ENCODE results near the gene RPL12.
A peak's percentile ranks its signal among the peaks of the same experiment; 100 is the strongest.

RPL12 gene

GRCh38 chr9:127450830-127451607 is at the start of gene RPL12, which contains the start of gene LRSAM1:
Gene RPL12, minus strand, starts transcription at chr9:127451406. Its CDS starts 89 bp downstream, at chr9:127451317.
Gene LRSAM1, plus strand, starts transcription at chr9:127451510. Its CDS starts 3,018 bp downstream, at chr9:127454528.
- peak; percentile 94 for DNase-seq

DNA sequence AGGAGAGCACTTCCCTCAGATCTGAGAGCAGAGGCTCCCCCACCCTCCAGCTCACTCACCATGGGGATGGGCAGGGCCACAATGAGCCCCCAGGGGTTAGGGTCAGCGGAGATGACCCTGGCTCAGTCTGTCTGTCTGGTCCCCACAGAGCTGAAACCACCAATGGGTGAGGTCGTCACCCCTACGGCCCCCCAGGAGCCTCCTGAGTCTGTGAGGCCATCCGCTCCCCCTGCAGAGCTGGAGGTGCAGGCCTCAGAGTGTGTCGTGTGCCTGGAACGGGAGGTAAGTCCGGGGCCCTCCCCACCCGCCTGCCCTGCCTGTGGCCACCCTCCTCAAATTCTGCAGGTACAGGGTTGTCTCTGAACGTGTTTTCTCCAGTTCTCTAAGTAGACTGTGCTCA is 49.7 kb upstream of the RPL12 start:
- DNase-seq = no peak

DNA sequence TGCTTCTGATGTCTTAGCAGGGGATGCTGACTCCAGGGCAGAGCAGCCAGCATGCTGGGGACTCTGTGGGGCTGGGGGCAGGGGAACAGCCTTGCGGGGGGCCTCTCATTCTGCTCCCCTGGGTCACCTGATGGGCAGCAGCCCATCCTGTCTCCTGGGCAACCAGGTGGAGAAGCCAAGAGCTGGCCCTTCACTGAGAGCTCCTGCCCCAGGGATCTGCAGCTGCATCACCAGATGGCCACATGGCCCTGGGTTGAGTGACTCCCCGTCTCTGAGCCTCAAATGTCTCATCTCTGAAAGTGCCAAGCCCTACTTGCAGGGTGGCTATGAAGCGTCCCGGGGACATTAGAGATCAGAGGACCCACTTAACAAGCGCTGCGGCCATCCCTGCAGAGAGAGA is 49.2 kb upstream of the RPL12 start:
- DNase-seq = no peak

- DNase-seq = no peak
These were observed 47.1 kb upstream of the RPL12 start for GRCh38 chr9:127498298-127498697.

- no peak for DNase-seq
These were observed 46.6 kb upstream of the RPL12 start for GRCh38 chr9:127497656-127498290.

DNA sequence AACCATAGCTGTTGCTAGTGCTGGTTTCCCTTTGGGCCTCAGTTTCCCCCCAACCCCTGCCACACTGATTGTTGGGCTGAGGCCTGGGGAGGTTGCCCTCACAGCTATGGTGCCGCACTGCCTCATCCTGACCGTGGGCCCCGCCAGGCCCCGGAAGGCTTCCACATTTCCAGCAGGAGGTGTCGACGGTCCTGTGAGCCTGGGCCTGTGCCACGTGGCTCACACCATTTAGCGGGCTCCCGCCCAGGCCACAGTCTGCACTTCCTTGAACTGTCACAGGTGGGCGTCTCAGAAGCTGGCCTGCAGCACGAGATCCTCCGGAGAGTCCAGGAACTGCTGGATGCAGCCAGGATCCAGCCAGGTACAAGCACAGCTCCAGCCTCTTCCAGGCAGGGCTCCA is 45.8 kb upstream of the RPL12 start:
- no peak for DNase-seq

DNA sequence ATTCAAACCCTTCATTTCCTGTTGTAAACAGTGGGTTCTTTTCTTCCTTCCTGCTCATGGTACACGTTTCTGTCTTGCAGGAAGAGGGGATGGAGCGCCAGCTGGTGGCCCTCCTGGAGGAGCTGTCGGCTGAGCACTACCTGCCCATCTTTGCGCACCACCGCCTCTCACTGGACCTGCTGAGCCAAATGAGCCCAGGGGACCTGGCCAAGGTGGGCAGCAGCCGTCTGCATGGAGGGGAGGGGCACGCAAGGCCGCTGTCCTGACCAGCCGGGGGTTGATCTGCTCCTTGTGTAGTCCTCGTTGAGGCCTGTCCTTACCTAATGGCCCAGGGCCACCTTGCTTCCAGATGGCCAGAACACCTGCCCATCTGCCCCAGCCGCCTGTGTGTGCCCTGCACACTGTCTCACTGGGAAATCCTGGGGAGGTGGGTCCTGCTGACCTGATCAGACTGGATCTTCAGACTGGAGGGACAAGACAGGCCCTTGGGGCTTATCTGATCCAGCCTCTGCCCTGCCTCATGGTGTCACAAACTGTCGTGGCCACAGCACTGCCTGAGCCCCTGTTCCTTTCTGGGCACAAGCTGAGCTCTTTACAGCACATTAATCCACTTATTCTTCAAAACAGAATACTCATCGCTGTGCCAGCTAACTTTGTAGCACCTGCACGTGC is 44.8 kb upstream of the RPL12 start:
- DNase-seq = no peak

DNA sequence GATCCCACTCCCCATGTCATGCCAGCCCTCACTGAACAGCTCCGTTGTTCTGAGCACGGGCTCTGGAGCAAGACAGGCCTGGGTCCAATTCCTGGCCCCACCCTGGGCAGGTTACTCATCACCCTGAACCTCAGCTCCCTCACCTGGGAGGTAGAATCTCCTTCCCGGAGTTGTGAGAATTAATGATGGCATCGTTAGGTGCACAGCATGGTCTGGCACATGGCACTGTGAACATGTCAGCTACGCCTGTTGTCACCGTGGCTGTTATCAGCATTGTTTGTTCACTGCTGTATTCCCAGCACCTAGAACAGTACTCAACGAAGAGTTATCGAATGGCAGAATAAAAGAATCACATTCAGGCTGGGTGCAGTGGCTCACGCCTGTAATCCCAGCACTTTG is 43.1 kb upstream of the RPL12 start:
- DNase-seq = no peak

DNA sequence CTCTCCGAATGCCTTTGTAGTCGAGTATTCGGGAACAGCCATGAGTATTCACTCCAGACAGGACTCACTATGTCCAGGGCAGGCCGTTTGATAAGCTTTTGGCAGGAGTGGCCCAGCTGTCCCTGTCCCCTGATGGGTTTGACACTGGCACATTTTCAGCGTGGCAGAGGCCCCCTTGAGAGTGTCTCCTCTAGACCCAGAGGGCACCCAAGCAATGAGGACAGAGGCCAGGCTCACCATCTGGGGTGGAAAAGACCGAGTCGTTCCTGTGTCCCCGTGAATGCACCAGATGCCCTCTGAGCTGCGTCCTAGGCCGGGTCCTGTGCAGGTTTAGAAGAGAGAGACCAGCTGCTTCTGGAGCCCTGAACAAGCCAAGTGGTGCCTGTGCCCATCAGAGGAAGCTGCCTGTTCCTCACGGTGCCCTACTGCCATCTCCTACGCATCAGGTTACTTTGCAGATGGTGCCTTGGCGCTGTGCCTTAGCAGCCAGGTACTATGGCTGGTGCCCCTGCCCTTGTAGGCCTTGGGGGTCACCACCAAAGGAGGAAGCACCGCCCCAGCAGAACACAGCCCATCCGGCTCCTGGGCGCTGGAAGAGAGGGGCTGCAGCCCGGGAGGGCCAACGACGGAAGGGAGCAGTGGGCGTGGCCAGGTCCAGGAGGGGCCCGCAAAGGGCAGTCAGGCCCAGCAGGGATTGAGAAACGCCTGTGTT is 42.5 kb upstream of the RPL12 start:
- DNase-seq = no peak

DNA sequence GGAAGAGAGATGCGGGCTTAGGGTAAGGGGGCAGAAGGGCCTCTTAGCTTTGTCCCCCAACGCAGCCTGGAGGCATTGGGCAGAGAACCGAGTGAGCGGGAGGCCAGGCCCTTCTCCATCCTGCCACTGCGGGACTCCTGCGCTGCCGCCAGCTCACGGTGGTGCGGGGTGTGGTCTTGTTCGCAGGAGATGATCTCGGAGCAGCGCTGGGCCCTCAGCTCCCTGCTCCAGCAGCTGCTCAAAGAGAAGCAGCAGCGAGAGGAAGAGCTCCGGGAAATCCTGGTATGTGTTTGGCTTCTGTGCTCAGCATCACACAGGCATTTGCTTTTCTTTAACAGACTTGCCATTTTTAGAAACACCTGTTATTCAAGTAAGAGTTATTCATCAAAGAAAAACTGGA is 41.4 kb upstream of the RPL12 start:
- DNase-seq = no peak

GRCh38 chr9:127491516-127491915 is 40.3 kb upstream of the RPL12 start:
- DNase-seq = no peak

DNA sequence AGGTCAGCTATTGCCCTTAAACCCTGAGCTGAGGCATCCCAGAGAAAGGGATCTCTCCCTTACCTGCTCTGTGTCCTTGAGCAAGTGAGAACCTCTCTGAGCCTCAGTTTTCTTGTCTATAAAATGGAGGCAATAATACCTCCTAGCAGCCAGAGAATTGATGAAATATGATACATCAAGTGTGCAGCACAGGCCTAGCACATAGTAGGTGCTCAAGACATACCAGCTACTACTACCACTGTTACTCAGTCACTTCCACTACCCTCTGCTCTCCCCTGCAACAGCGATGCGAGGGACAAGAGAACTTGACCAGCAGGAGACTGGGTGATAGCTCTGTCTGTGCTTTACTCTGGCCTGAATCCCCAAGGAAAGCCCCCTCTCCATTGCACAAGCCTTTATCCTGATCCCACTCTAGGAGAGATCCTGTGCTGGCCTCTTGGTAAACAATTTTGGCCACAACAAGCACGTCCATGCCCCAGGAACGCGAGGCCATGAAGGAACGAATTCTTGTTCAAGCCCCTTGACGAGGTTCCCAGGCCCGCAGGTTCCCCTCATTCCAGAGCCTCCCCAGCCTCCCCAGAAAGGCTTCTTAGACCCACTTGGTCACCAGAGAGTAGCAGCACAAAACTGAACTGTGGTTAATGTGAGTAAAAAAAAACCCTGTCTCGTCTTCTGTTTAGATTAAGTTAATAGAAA is 39.5 kb upstream of the RPL12 start:
- no peak for DNase-seq

DNA sequence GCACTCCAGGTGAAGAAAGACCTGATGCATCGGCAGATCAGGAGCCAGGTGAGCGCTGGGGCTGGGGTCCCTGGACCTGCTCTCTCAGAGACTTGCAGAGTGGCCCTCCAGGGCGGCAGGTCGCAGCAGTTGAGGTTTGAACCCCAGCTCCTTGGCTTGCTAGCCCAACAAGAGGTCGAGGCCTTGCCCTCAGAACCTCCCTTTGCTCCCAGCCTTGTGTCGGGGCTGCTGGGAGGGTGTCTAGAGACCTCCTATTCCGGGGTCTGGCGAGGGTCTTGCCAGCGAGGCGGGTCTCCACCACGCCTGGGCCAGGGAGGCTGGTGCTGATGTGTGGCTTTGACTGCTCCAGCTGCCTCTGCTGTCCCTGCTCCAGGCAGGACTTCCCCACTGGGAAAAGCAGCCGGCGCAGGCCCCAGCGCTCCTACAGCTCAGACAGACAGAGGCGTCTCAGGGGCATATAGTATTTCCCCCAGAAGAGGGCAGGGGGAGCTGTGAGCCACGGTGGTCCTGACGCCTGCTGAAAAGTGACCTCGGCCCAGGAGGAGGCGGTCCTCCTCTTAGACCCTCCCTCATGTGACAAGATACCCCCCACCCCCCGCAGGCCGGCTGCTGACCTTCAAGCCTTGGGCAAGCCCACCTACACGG is 38.4 kb upstream of the RPL12 start:
- DNase-seq = no peak

DNA sequence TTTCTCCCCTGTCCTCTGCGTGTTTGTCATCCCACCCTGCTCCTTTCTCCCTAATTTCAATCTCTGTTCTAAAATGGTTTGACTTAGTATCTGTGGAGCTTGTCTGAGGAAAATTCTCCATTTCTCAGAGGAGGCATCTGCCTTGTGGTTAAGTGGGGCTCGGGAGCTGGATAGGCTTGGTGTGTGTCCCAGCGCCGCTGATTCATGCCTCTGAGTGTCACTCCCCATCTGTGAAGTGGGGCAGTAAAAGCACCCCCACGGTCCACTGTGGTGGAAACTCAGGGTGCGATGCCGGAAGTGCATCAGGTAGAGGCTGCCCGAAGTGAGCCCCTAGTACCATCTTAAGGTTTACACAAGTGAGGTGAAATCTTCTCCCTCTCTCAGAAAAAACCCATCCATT is 37.7 kb upstream of the RPL12 start:
- no peak for DNase-seq

GRCh38 chr9:127485995-127486394 is 34.8 kb upstream of the RPL12 start:
- DNase-seq = no peak

DNA sequence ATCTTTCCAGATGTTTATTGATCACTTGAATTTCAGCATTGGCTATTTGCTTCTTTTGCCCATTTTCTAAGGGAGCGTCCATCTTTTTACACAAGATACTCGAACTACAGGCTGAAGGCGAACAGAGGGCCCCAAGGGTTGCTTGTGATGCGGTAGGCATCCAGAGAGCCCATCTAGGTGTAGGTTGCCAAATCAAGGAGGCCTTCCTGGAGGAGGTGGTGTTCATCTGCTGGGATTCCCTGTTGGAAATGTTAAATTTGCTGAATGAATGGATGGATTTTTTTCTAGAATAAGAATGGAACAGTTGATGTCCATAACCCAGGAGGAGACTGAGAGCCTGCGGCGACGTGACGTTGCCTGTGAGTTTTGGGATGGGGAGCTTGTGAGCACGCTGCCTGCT is 31.5 kb upstream of the RPL12 start:
- DNase-seq = no peak

DNA sequence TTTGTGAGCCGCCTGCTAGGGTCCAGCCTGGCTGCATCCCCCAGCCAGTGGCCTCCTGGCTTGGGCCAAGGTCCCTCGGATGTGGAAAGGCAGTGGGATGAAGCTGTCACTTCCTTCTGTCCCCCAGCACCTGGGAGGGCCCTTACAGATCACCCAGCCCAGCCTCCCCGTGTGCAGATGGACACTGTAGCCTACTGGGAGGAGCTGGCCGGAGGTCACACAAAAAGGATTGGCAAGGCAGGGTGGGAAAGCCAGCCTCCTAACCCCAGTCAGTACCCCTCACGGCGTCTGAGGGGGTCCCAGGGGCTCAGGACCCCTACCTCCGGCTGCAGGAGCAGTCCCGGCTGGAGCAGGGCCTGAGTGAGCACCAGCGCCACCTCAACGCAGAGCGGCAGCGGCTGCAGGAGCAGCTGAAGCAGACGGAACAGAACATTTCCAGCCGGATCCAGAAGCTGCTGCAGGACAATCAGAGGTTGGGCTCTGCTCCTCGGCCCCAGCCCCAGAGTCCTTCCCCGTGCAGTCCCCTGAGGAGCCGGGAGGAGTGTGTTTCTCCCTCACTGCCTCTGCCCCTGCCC is 28.4 kb upstream of the RPL12 start:
- no peak for DNase-seq

DNA sequence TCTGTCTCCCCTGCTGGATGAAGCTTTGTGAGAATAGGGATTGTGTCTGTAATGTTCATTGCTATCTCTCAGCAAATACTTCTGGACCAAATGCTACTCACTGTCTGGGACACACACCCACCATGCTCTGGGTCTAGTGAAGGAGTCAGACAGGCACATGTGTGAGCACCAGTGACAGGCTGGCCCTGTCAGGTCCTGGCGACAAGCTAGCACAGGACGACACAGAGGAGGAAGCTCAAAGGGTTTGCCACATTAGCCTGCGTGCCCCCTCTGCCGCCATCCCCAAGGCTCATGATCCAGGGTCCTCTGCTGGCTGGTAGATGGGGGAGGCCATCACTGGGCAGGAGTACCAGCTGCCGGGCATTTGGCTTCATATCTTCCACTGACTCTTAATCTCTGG is 23.4 kb upstream of the RPL12 start:
- DNase-seq = no peak

DNA sequence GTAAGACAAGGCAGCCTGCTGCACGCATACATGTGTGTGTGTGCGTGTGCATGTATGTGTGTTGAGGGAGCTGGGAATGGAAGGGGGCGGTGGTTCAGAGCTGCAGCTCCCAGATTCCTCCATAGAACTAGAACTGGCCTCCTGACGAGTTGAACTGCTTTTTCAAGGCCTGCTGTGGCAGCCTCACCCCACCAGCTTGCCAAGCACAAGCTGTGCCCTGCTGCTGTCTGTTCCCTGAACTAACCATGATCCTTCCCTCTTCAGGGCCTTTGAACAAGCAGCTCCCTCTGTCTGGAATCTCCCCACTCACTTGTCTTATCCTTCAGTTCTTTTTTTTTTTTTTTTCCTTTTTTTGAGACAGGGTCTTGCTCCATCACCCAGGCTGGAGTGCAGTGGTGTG is 22.7 kb upstream of the RPL12 start:
- DNase-seq = no peak

- DNase-seq = no peak
These were observed 22.3 kb upstream of the RPL12 start for GRCh38 chr9:127473501-127473900.

GRCh38 chr9:127470662-127471061 is 19.5 kb upstream of the RPL12 start:
- no peak for DNase-seq

DNA sequence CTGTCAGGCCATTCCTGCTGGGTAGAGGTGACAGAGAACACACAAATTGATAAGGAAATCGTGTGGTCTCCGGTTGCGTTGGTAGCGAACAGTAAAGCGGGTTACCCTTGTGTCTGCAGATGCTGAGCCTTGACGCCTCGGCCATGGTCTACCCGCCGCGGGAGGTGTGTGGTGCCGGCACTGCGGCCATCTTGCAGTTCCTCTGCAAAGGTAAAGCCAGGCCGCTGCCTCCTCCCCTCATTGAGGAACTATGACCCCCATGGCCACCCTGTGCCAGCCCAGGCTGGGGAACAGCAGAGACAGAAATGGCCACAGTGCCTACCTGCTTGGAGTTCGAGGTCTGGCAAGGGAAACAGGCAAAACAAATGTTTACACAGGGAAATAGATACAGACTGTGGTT is 16.4 kb upstream of the RPL12 start:
- DNase-seq = no peak

Measured in NCI-H1092 treated with DMSO at 0.1 percent for 48 hours (cell line).